Endodermal cell (in vitro differentiated cells): ENCODE measurements around the gene SDCCAG8. TPM values are rescaled to one million over a fixed set of nuclear protein-coding genes. Genes with fewer than 3 reads are reported as not detected.

Experiments used
- DNase-seq: peaks from one replicate; pipeline ENCODE4 v3.0.0-alpha.2; 2017
- H3K27ac ChIP-seq: 2 replicates; pipeline ENCODE4 v1.5.1; 2013; ENCODE audit warnings: mild to moderate bottlenecking, low read depth, low read length, moderate library complexity
- H3K27me3 ChIP-seq: 2 replicates; pipeline ENCODE4 v1.6.1; 2013; ENCODE audit warnings: mild to moderate bottlenecking, low read length, moderate library complexity; ENCODE audit not compliant: insufficient read depth, control insufficient read depth, poor library complexity, severe bottlenecking
- H3K36me3 ChIP-seq: 2 replicates; pipeline ENCODE4 v1.7.0; 2013; ENCODE audit warnings: mild to moderate bottlenecking, low read length, moderate library complexity; ENCODE audit not compliant: control insufficient read depth, insufficient read depth
- H3K4me1 ChIP-seq: one replicate; pipeline ENCODE4 v1.7.0; 2013; ENCODE audit warnings: low read length; ENCODE audit not compliant: control insufficient read depth, insufficient read depth
- H3K4me3 ChIP-seq: 2 replicates; pipeline ENCODE4 v1.5.1; 2013; ENCODE audit warnings: mild to moderate bottlenecking, low read length, moderate library complexity
- H3K9ac ChIP-seq: 2 replicates; pipeline ENCODE4 v1.6.1; 2013; ENCODE audit warnings: mild to moderate bottlenecking, low read length, moderate library complexity; ENCODE audit not compliant: poor library complexity, severe bottlenecking; ENCODE audit errors: extremely low read depth
- H3K9me3 ChIP-seq: 2 replicates; pipeline ENCODE4 v1.6.1; 2013; ENCODE audit warnings: mild to moderate bottlenecking, low read length, moderate library complexity; ENCODE audit not compliant: control insufficient read depth
- H3K27ac Mint-ChIP-seq: 2 replicates; pipeline ENCODE4 v1.8.0; 2020; ENCODE audit warnings: mixed read lengths
- H3K27me3 Mint-ChIP-seq: 2 replicates; pipeline ENCODE4 v1.8.0; 2021; ENCODE audit warnings: mild to moderate bottlenecking, mixed read lengths; ENCODE audit not compliant: insufficient read depth
- H3K36me3 Mint-ChIP-seq: 2 replicates; pipeline ENCODE4 v1.8.0; 2020; ENCODE audit warnings: low read depth, mixed read lengths
- H3K4me1 Mint-ChIP-seq: 2 replicates; pipeline ENCODE4 v1.8.0; 2020; ENCODE audit warnings: mixed read lengths
- H3K4me3 Mint-ChIP-seq: 2 replicates; pipeline ENCODE4 v1.8.0; 2020; ENCODE audit warnings: mild to moderate bottlenecking, moderate library complexity, mixed read lengths
- H3K9me3 Mint-ChIP-seq: 2 replicates; pipeline ENCODE4 v1.8.0; 2020; ENCODE audit warnings: mild to moderate bottlenecking, mixed read lengths
- WGBS, 2 experiments: methylation state at CpG; one replicate each; pipeline versions ENCODE4 v1.1.5 to v1.1.7; 2013; ENCODE audit warnings: missing lambda C conversion rate in 2 of 2, mixed read lengths in 1 of 2; ENCODE audit not compliant: insufficient coverage in 1 of 2, insufficient read length in 1 of 2; 5-methylcytosine and 5-hydroxymethylcytosine counted together
- total RNA-seq, 2 donors: library from RNA; stranded (reverse); fragmentation: NEBNext Ultra II Directional in 1 of 2; extraction: Animal tissue kit (Norgen Biotek cat#: 25700) in 1 of 2; gene quantifications; 2 replicates in 1 of 2; 3 replicates in 1 of 2; pipeline ENCODE4 v1.2.1, GENCODE V29; 2021
- TF ChIP-seq, protein P1 (sequence below): fragments of 200-600 bp; sonication (generic); conservative IDR thresholded peaks from 2 replicates; pipeline ENCODE4 v1.5.0; 2021; ENCODE audit warnings: antibody characterized with exemption, mild to moderate bottlenecking

The SDCCAG8 gene
- total RNA-seq, 2 donors from 2014 or later: 19.8 to 27.5 TPM

DNA sequence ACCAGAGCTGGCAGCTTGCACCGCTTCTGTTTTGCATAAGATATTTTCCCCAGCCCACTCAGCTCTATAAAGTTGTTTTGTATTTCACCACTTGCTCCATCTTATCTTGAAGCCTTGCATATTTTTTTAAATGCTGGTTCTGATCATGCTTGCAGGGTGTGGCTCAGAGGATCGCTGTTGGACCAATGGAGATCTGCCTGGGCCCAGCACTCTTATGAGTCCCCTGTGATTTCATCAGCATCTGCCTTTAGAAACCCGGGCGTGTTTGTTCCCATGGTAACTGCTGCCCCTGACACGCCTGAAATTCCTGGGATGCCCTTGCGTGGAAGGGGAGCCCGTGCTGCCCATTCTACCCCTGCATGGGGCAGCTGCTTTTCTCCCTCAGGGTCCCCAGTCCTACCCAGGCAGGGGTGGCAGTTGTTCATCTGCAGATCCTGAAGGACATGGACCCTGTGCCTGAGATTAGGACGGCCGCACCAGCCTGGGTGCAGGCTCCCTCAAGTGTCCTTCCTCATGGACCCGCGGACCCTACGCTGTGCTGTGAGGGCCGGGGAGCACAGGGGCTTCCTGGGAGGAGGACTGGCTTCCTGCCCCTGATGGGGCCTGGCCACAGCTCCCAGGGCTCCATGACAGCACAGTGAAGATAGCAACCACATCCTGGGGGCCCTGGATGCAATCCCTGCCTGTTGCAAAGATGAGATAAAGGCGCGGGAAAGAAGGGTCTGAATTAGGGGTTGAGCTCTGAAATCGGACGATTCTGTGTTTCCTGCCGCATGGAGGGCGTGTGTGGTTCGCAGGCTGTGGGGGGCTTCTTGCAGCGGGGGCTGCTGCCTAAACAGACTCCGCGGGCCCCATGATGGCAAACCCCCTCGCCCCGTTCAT is 226.5 kb downstream of the SDCCAG8 start:
- peak; percentile 67 for DNase-seq
- Histone ChIP-seq H3K27ac (peak overlapping the region; percentile 47), H3K4me3 (peak overlapping the region; percentile 80), H3K4me1 (no peaks in the 10 kb centered on the region), H3K27me3 (peaks cover 14% of the 10 kb centered on the region), H3K36me3 (no peaks in the 10 kb centered on the region), H3K9ac (no peak overlapping the region), H3K9me3 (no peaks in the 10 kb centered on the region)
- H3K9me3 Mint-ChIP-seq: peaks cover 1% of the 10 kb centered on the region
- TF ChIP-seq, protein P1, sequence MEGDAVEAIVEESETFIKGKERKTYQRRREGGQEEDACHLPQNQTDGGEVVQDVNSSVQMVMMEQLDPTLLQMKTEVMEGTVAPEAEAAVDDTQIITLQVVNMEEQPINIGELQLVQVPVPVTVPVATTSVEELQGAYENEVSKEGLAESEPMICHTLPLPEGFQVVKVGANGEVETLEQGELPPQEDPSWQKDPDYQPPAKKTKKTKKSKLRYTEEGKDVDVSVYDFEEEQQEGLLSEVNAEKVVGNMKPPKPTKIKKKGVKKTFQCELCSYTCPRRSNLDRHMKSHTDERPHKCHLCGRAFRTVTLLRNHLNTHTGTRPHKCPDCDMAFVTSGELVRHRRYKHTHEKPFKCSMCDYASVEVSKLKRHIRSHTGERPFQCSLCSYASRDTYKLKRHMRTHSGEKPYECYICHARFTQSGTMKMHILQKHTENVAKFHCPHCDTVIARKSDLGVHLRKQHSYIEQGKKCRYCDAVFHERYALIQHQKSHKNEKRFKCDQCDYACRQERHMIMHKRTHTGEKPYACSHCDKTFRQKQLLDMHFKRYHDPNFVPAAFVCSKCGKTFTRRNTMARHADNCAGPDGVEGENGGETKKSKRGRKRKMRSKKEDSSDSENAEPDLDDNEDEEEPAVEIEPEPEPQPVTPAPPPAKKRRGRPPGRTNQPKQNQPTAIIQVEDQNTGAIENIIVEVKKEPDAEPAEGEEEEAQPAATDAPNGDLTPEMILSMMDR: no peak
- WGBS, 2 experiments: 38 to 45% methylated on average over 18 to 25 of the region's 25 CpGs
- H3K4me1 Mint-ChIP-seq: no peaks in the 10 kb centered on the region
- peak overlapping the region; percentile 65 for H3K4me3 Mint-ChIP-seq
- no peak overlapping the region for H3K27ac Mint-ChIP-seq
- peaks cover 25% of the 10 kb centered on the region for H3K27me3 Mint-ChIP-seq
- no peaks in the 10 kb centered on the region for H3K36me3 Mint-ChIP-seq

DNA sequence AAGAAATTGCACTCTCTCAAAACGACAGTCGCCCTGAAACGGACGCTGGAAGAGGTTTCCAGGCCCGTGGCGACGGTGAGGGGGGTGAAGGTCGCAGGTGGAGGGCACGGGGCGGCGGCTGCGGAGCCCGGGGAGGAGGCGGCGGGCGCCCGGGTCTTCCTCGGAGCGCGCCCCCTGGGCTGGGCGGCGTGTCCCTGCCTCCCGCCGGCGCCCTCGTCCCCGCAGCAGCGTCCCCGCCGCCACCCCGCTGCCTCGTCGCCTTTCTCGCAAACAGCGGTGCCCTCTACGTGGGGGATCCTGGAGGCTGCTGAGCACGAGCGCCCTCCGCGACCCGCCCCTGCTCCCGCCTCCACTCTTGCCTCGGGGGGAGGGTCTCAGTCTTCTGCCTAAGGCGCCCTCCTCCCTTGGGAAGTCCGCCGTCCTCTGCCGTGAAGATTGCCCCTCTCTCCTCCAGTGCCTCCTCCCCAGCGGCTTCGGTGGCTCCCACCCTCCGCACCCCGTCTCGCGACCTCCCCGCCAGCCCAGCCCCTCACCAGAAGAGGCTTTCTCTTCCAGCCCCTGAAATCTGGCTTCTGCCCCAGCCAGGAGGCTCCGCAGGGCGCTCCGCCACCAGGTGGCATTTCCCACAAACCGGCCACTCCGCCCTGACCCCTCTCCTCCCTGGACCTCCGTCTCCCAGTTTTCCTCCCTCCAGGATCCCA is 227.4 kb downstream of the SDCCAG8 start:
- Histone ChIP-seq H3K9ac (no peak overlapping the region), H3K36me3 (no peaks in the 10 kb centered on the region), H3K4me3 (peak overlapping the region; percentile 80), H3K4me1 (no peaks in the 10 kb centered on the region), H3K9me3 (no peaks in the 10 kb centered on the region), H3K27me3 (peaks cover 14% of the 10 kb centered on the region), H3K27ac (peak overlapping the region; percentile 47)
- H3K36me3 Mint-ChIP-seq: no peaks in the 10 kb centered on the region
- H3K4me1 Mint-ChIP-seq: no peaks in the 10 kb centered on the region
- H3K27ac Mint-ChIP-seq: no peak overlapping the region
- H3K27me3 Mint-ChIP-seq: peaks cover 25% of the 10 kb centered on the region
- WGBS, 2 experiments: 5 to 11% methylated on average over 16 to 60 of the region's 60 CpGs
- peak overlapping the region; percentile 65 for H3K4me3 Mint-ChIP-seq
- H3K9me3 Mint-ChIP-seq: peaks cover 1% of the 10 kb centered on the region
- TF ChIP-seq, protein P1: peak; percentile 67
- peak; percentile 85 for DNase-seq

GRCh38 chr1:243483952-243484351 is 228.1 kb downstream of the SDCCAG8 start:
- H3K9me3 Mint-ChIP-seq: peaks cover 1% of the 10 kb centered on the region
- H3K27ac Mint-ChIP-seq: no peak overlapping the region
- Histone ChIP-seq H3K36me3 (no peaks in the 10 kb centered on the region), H3K4me1 (no peaks in the 10 kb centered on the region), H3K27me3 (peaks cover 14% of the 10 kb centered on the region), H3K9ac (no peak overlapping the region), H3K4me3 (no peak overlapping the region), H3K27ac (no peak overlapping the region), H3K9me3 (no peaks in the 10 kb centered on the region)
- H3K4me3 Mint-ChIP-seq: peak overlapping the region; percentile 65
- 90 to 97% methylated on average over 13 to 16 of the region's 16 CpGs for WGBS, 2 experiments
- TF ChIP-seq, protein P1: no peak
- no peak for DNase-seq
- no peaks in the 10 kb centered on the region for H3K36me3 Mint-ChIP-seq
- H3K27me3 Mint-ChIP-seq: peaks cover 25% of the 10 kb centered on the region
- H3K4me1 Mint-ChIP-seq: no peaks in the 10 kb centered on the region
